GM19328 (cell line): ENCODE results near the gene ALG2.

ENCODE experiments used
- ATAC-seq: cut with Tn5 transposase; IDR thresholded peaks from one replicate; pipeline ENCODE4 v1.9.1; 2021; ENCODE audit warnings: mild to moderate bottlenecking, moderate library complexity; ENCODE audit not compliant: unreplicated experiment

ALG2 gene

GRCh38 chr9:99177576-99178366 lies 44.0 kb downstream of the ALG2 start:
- ATAC-seq = no peak

GRCh38 chr9:99176527-99177013 lies 45.2 kb downstream of the ALG2 start:
- ATAC-seq = no peak

GRCh38 chr9:99173570-99174504 lies 47.9 kb downstream of the ALG2 start:
- no peak for ATAC-seq

DNA sequence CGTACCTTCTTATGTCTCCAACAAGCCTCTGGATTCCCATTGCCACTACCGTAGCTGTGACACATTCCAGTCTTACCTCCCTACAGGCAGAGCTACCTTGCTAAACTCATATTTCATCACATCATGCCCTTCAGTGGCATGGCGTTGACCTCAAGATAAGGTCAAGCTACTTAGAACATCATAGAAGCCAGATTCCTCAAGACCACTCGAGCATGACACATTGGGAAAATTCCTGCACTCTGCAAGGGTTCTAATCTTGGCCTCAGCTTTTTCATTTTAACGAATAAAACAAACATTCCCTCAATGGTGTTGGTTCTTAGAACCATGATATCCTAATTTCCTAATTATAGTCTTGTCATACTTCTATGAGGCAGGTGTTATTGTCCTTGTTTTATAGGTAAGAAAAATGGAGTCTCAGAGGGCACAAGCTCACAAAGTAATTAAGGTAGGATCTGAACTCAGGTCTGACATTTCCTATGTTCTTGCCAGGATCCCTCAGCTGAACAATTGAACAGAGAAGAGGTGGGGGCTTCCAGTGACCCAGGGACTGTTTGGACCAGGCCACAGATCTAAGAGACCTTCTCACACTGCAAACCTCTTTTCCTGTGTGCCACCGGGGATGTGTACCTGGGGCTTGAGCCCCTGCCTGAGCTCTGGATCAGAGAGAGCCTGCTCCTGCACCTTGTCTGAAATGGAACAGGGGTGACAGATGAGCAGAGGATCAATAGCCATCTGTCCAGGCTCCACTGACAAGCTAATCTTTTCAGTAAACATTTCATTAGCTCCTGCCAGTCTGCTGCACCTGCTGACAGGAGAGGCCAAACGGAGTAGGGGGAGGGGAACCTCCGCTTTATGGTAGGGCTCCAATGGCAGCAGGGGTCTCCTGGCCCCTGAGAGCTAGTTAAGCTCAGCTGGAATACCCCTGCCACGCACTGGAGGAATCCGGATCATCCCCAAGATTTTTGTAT lies 49.3 kb downstream of the ALG2 start:
- no peak for ATAC-seq

DNA sequence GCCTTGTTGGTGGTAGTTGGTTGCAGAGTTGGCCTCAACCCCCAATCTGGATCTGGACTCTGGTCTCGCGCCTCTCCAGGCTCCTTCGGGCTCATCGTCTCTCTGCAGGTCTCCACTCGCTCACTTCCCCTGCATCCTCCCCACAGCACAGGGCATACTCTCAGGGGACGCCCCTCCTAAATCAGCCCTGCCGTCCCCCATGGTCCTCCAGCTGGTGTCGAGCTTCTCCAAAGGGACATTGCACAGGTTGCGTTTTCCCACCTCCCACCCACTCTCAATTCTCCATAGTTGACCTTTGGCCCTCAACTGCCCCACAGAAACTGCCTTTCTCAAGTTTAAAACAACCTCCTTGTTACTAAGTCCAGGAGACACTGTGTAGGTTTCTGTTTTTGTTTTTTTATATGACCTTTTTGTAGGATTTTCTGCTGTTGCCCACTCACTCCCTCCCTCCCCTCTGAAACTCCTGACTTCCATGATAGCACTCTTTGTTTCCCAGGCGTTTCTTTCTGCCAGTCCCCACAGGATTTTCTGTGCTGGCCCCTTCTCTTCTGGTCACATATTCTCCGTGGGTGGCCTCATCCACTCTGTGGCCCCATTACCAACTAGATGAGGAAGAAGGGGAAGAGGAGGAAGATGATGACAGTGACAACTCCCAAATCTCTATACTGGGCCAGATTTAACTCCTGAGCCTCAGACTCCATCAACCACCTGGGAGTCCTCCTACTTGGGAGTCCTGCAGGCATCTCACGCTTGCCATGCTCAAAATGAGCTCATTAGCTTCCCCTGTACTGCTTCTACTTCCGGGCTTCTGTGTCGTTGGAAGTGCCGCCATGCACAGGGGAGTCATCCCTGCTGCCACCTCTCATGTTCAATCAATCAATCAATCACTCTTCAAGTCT lies 50.3 kb downstream of the ALG2 start:
- no peak for ATAC-seq

DNA sequence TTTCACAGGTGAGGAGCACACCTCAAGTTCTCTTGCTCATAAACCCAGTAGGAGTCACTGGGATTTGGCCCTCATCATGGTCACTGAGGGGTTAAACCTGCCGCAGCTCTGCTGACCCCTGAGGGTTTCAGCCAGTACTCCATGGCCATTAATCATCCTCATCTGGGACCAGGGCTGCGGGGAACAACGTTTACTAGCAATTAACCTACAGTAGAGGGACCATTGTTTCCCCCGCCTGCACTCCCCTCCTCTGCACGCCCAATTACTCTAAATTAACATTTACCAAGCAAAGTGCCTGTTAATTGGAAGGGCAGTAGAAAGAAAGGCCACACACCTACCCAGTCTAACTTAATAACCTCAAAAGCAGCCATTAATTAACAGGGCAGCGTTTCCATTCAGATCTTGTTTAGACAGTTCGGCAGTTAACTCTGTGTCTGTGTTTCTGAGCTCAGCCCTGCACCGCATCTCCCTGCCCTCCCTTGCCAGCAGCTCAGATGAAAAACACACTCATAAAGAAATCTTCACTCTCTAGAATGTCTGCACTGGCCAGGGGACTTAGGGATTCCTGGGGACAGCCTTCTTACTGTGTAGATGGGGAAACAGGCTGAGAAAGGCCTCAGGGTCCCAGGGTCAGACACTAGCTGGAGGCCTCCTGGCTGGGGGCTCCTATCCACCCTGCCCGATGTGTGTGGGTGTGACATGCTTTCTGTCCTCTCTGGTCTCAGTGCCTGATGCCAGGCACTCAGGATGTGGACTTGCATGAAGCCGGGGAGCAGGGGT lies 51.6 kb downstream of the ALG2 start:
- no peak for ATAC-seq

DNA sequence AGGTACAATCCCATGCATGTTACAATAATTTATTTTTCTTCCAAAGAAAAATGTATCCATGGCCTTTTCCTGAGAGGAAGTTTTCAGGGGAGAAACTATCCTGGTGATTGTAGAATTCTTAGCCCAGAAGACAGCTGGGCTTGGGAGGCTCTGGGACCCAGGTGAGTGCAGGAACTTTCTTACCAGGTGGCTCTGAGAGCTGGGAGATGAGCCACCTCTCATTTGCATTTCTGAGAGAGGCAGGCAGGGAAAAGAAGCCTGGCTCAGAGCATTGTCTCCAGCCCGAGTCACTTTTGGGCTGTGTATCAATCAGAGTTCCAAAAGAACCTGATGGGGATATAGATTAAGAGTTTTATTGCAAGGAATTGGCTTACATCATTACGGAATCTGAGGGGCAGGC lies 52.7 kb downstream of the ALG2 start:
- ATAC-seq = no peak

GRCh38 chr9:99167694-99168093 lies 54.0 kb downstream of the ALG2 start:
- peak; percentile 58 for ATAC-seq

- ATAC-seq = no peak
Observed at GRCh38 chr9:99167119-99167518, 54.6 kb downstream of the ALG2 start.
